Activated CD4-positive, alpha-beta T cell treated with anti-CD3 and anti-CD28 coated beads, Interleukin-2, amount 50 U/mL, for 48 hours (primary cell): ENCODE data around the gene MRM1.
"Not testable (repeated sequence)": the region's sequence is repeated elsewhere in the genome, so short reads cannot be mapped to it uniquely, and the experiment has no call there.

Experiments used
- DNase-seq, 2 experiments: peaks; one replicate each; pipeline ENCODE4 v3.0.0-alpha.2; 2020

Gene MRM1

DNA sequence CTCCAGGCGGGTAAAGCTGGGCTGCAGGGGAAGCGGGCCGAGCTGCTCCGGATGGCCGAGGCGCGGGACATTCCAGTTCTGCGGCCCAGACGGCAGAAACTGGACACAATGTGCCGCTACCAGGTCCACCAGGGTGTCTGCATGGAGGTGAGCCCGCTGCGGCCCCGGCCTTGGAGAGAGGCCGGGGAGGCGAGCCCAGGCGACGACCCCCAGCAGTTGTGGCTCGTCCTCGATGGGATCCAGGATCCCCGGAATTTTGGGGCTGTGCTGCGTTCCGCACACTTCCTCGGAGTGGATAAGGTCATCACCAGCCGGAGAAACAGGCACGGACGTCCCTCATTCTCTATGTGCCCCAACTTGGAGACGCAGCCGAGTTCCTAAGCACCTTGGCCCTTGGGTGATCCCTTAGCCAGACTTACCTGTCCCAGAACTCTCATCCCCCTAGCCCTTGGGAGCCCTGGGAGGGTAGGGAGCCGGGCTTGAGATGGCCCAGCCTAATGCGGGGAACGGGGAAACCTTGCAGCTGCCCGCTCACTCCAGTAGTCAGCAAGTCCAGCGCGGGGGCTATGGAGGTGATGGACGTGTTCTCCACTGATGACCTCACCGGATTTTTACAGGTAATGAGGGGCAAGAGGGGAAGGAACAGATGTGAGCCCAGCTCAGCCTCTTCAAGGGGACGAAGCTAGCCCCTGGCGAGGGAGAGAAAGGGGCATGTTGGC, 806 bp downstream of the MRM1 start:
- DNase-seq, result peak; percentile 28

DNA sequence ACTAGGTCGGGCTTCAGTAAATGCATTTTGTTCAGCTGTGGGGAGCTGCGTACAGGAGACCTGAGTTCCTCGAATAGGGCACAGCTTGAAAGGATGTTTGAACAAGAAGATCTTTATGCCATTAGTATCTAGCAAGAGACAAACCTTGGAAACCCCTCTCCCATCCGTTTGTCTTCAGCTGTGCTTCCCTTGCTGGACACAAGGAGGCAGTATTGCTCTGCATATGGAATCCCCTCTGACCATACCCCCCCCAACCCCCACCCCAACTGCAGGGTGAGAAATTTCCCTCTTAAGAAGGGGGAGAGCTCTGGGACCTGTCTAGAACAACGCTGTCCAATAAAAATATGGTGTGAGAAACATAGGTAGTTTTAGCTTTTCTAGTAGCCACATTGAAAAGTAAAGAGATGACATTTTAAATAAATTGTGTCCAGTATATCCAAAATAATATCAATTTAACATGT, 1.6 kb downstream of the MRM1 start:
- peak; percentile 73 to 77 for DNase-seq

DNA sequence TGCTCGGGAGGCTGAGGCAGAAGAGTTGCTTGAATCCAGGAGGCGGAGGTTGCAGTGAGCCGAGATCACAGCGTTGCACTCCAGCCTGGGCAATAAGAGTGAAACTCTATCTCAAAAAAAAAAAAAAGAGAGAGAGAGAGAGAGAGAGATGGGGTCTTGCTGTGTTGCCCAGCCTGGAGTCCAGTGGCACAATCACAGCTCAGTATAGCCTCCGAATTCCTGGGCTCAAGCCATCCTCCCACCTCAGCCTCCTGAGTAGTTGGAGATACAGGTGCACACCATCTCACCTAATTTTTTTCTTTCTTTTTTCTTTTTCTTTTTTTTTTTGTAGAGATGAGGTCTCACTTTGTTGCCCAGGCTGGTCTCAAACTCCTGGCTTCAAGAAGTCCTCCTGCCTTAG, 3.6 kb downstream of the MRM1 start:
- not testable (repeated sequence) for DNase-seq

DNA sequence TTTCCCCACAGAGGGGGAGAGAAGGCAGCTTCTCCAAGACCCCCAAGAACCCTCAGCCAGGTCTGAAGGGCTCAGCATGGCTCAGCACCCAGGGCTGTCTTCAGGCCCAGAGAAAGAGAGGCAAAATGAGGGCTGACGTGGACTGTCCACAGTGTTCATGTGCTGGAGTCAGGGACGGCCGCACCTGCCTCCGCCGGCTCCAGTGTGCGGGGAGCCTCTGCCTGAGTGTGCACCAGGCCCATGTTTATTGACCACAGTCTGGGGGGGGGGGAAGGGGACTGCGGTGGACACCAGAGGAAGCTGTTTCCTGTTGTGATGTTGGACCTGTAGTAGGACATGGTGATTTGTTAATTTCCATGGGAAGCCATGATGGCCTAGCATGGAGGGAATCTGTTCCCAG, 6.9 kb downstream of the MRM1 start:
- DNase-seq, result no peak

DNA sequence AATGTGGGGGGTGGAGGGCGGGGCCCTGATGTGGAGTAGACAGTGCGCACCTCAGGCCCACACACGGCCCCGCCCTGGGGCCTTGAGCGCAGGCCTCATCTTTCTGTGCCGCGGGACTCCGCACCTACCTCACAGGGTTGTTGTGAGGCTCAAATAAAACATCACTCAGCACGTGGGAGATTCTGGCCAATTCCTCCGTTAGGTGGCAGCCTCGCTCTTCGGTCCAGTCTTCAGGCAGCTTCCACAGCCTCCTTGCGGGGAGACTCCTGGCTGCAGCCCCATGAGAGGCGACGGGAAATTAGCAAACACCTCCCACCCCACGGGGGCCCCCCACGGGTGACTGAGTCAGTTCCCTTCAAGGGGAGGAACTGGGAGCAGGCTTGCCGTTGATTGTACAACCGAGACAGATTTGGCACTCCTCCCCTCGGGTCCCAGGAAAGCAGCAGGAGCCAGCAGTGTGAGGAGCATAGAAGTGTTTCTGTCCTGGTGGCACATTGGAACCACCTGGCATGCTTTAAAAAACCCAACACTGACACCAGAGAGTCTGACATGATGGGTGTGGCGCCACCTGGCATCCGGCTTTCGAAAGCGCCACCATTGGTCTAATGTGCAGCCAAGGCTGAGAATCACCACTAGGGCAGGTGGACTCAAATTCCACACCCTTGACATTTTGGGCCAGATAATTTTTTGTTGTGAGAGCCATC, 7.6 kb downstream of the MRM1 start:
- DNase-seq, result no peak

DNA sequence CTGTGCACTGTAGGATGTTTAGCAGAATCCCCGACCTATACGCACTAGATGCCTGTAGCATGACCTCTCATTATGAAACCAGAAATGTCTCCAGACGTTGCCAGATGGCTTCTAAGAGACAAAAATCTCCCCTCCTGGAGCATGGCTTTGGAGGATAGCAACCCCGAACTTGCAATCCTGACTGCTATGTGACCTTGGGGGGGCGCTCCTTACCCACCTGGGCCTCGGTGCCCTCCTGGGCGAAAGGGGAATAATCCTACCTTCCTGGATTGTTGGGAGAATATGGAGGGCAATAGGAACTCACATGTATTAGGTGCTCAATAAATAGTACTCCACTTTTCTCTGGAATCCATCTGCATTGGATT, 8.1 kb downstream of the MRM1 start:
- no peak for DNase-seq

DNA sequence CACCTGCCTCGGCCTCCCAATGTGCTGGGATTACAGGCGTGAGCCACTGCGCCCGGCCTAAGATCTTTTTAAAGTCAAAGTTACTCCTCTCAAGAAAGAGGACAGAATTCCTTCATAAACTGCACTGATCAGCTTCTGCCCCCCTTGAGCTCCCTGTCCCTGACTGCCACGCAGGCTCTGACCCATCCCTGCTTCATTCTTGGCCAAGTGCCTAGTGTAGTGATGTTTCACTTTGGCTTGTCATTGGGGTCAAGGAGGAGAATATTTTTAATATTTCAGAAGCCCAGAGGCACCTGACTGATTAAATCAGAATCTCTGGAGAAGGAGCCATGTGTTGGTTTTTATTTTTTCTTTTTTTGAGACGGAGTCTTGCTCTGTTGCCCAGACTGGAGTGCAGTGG, 9.1 kb downstream of the MRM1 start:
- no peak for DNase-seq

DNA sequence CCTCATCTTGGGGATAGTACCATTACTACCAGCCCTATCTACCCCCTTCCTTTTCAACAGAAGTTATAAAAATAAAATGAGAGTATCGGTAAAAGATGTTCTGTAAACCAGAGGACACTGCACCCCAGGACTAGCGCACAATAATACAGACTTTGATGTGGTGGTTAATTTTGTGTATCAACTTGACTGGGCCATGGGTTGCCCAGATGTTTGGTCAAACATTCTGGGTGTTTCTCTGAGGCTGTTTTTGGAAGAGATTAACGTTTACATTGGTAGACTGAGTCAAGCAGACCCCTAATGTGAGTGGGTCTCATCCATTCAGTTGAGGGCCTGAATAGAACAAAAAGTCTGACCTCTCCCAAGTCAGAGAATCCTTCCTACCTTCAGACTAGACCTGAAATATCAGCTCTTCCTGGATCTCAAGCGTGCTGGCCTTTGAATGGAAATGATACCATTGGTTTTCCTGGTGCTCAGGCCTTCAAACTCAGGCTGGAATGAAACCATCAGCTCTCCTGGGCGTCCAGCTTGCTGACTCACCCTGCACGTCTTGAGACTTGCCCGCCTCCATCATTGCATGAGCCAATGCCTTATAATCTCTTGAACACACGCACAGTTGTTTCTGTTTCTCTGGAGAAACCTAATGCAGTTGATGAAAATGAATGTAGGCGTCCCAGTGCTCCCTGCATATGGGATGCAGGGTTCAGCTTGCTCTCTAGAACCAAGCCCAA, 10.1 kb downstream of the MRM1 start:
- DNase-seq, result no peak

DNA sequence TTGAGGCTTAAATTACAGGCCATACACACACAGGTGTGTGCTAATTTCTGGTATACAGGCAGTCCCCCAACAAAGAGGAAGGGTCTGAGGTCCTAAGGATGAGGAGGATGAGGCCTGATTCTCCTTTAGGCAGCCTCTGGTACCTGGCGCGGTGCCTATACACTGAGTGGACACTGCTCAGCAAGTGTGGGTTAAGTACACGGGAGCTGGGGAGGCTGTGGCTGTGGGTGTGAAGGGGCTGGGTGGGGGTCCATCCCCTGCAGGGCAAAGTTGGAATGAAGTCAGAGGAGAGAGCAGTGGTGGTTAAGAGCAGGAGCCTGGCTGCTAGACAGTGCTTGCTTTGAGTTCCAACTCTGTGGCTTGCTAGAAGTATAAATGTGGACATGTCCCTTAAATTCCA, 10.9 kb downstream of the MRM1 start:
- no peak for DNase-seq

DNA sequence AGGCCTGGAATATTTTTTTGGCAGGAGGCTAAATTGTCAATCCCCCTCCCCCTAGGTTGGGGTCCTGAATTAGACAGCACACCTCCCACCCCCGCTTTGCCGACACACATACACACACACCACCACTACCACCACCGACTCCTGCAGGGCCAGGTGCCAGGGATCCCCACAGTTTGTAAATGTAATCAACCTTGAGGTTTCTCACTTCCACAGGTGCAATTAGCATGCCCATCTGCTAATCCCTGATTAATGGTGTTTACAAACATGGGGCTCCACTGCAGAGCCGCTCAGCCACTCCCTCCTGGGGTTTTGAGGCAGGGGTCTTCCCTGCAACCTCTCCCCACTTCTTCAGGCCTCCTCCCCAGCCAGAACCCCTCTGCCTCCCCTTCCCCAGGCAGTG, 11.8 kb downstream of the MRM1 start:
- no peak for DNase-seq

DNA sequence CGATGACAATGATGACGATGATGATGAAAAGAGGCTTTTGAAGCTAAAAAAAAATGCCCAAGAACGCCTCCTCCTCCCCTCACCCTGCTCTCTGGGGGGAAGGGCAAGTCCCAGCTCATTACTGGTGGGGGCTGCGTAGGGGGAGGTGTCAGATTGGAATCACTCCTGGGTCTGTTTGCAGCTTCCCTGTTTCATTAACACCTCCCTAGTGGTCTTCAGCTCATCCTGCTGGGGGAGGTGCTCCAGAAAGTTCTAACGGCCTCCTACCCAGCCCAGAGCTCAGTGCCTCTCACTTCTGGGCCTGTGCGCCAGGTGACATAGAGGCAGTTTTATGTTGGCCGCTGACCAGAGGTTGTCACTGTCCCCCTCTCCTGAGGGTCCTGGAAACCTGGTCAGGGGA, 12.7 kb downstream of the MRM1 start:
- DNase-seq, result no peak

DNA sequence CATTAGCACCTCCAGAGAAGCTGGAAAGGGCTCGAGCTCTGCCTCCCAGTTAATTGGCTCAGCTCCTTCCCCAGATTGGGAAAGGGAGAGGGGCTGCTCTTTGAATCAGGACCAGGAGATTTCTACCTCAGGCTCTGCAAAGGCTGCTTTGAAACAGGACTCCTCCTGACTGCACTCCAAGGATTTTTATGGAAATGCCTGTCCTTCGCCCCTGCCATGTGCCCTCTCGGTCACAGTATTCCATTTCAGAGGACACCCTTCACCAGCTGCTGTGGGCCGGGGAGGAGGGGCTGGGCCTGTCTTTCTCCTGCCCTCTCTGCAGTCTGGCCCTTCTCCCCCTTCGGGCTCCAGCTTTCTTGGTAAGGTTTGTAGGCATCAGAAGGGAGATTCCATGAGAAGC, 13.6 kb downstream of the MRM1 start:
- no peak for DNase-seq

DNA sequence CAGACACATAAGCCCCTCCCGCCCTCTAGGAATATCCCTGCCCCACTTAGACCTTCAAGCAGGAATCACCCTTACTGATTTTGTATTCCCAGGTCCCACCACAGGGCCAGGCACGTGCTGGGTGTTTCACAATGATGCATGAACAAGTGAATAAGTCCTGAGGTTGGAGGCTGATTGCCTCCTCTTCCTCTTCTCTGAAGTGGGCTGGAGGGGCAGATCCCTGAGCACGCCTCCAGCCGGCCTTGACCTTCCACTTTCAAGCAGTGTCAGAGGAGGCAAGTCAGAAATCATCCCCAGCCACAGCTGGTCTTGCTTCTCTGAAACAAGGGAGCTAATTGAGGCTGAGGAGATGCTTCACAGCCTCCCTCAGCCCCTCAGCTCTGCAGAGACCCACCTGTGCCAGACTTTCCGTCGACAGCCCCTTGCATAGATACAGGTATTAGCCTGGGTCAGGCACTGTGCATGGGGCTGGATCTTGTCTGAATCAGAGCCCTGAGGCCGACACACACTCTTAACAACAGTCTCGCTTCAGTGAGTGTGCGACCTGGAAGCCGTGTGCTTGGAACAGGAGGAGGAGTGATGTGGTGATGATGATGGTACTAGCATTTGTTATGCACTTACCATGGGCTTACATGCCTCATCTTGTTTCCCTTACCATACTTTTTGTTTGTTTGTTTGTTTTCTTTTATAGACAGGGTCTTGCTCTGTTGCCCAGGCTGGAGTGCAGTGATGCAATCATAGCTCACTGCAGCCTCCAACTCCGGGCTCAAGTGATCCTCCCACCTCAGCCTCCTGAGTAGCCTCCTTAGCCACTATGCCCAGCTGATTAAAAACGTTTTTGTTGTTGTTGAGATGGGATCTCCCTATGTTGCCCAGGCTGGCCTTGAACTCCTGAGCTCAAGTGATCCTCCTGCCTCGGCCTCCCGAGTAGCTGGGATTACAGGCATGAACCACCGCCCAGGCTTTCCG, 15.0 kb downstream of the MRM1 start:
- DNase-seq, result no peak

DNA sequence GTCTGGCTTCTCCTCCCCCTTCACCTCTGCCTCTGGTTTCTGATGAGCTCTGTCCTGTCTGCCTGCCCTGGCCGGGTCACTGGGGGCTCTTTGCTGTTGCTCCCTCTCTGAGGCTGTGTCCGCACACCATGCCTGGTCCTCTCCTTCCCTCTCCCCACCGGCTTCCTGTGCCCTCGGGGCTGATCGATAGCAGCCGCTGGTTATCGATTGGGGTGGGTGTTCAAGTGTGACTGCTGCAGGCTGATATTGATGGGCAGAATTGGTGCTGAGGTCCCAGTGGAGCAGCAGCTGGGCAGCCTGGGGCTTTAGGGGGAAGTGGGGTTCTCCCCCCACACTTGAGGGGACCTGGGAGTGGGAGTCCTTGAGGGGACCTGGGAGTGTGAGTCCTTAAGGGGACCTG, 16.4 kb downstream of the MRM1 start:
- DNase-seq, result no peak

DNA sequence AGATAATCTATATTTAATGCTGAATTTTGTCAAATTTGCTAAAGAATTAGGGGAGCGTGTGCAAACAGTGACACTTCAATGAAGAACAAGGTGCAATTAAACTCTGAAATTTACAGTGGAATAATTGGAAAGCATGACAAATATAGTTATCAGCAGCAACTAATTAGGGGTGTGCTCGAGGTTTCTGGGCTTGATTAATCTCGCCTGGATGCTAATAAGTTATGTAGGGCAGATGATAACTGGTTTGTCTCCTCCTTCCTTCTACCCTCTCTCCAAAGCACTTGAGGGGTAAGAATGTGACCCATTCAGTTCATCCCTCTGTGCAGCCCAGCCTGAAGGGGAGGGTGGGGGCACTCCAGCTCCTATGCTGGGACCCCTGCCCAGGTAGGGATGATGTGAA, 21.9 kb downstream of the MRM1 start:
- DNase-seq, result no peak

DNA sequence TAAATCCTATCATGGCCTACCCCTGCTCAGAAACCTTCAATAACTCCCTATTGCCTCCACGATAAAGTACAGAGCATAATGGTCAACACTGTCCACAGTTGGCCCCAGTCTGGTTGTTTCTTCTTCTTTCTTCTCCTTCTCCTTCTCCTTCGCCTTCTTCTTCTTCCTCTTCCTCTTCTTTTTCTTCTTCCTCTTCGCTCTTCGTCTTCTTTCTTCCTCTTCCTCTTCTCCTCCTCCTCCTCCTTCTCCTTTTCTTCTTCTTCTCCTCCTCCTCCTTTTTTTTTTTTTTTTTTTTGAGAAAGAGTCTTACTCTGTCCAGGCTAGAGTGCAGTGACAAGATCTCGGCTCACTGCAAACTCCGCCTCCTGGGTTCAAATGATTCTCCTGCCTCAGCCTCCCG, 23.8 kb downstream of the MRM1 start:
- DNase-seq, result no peak

DNA sequence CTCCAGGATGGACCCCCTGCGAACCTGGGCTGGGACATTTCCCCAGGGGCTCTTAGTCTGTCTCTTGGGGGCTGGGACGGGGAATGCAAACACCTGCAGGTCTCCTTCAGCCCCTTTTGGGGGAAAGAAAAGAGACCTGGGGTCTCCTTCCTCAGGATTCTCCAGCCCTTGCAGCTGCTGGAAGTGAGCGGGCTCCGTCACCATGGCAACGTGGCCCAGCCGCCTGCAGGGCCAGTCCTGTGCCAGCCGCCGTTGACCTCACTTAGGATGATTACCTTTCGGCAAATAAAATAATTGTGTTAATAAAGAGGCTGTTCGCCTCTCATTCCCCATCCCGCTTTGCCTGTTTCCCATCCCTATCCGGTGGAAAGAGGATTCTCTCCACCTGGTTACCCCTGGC, 25.7 kb downstream of the MRM1 start:
- no peak for DNase-seq

DNA sequence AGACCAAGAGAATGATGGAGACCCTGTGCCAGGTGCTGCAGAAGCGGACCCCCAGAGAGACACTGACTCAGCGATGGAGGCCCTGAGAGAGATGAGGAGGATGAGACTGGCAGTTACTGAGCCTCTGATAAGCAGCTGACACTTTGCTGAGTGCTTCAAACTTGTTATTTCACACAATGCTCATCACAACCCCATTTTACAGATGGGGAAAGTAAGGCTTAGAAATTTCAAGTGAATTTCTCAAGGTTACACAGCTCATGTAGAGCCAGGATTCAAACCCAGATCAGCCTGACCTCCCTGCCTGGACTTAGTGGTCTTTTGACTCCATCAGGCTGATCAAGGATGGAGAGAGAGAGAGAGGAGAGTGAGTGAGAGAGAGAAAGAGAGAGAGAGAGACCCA, 27.2 kb downstream of the MRM1 start:
- no peak for DNase-seq

DNA sequence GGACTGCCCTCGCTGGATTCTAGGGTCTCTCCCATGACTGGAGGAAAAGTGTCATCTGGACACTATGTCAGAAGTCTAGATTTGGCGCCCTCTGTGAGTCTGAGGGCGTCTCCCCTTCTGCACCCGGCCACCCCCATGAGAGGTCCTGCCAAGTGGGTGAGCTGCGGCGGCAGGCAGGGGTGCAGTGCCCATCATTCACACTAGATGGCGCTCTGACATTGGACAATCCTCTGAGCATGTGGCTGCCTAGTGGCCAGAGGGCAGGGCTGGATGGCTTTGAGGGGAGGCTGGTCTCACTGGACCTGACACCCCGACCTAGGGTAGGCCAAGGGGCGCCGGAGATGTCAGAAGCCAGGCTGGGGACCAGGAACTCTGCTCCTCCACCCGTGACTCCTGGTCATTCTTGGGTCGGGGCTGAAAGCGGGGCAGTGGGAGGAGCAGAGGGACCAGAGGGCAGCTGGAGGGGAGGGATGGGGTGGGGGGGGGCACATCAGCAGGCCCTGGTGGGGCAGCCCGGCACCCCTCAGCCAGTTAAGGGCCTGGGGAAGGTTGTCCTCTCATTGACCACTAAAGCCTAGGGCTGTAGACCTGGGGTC, 28.0 kb downstream of the MRM1 start:
- DNase-seq, result peak; percentile 85 to 88

DNA sequence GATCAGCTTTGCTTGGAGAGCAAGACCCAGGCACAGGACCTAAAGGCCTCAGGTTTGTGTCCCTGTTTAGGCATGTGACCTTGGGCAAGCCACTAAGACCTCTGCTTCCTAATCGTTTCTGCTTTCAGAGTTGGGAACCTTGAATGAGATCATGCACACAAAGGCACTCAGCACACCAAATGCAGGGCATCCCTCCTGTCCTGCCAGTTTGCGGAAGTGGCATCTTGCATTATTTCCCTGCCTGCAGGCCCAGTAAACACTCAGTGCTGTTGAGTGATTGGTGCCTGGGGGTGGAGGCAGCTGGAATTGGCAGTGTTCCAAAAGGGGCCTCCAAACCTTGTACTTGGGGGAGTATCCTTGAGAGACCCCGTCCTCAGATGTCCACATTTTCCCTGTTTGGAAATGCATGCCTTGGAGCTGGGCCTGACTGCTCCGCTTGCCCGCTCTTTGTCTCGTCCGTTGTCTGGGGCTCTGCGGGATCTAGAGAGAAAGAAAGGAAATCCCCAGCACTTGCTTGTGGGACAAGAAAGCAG, 28.7 kb downstream of the MRM1 start:
- DNase-seq, result no peak

DNA sequence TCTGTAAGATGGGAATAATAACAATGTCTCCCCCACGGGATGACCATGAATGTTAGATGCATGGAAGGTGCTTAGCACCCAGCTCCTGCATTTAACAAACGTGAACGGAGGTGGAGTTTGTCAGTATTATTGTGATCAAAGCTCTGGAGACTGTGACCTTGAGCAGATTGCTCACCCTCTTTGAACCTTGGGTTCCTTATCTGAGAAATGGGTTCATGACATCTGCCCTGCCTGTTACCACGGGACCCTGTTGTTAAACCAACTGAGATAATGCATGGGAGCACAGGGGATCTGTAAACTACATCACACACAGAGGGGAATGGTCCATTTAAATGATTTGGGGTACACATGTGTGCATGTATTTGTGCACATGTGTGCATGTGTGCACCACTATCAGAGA, 29.6 kb downstream of the MRM1 start:
- no peak for DNase-seq
